HEK293 (cell line): Measurements from ENCODE around the gene MTHFS.

ENCODE experiments used
- EGR2 ChIP-seq: fragments of 450-650 bp; formaldehyde crosslinking; IDR thresholded peaks from 2 replicates; pipeline ENCODE4 v1.5.1; 2016; ENCODE audit warnings: low read depth, missing biosample characterization, missing genetic modification characterization
- KLF10 ChIP-seq: fragments of 450-650 bp; IDR thresholded peaks from 2 replicates; pipeline ENCODE4 v1.5.1; 2018; ENCODE audit warnings: missing biosample characterization, mild to moderate bottlenecking, missing genetic modification characterization
- MYNN ChIP-seq: fragments of 450-650 bp; formaldehyde crosslinking; IDR thresholded peaks from 2 replicates; pipeline ENCODE4 v1.5.1; 2016; ENCODE audit warnings: missing biosample characterization, missing genetic modification characterization, borderline replicate concordance
- SETDB1 ChIP-seq: IDR thresholded peaks from one replicate; pipeline ENCODE4 v1.6.1; 2017; ENCODE audit warnings: mild to moderate bottlenecking, low read length, moderate library complexity, mixed read lengths; ENCODE audit not compliant: insufficient read length
- ZBTB20 ChIP-seq: fragments of 450-650 bp; formaldehyde crosslinking; IDR thresholded peaks from 2 replicates; pipeline ENCODE4 v1.5.1; 2016; ENCODE audit warnings: missing biosample characterization, missing genetic modification characterization
- ZBTB48 ChIP-seq: fragments of 450-650 bp; formaldehyde crosslinking; IDR thresholded peaks from 2 replicates; pipeline ENCODE4 v1.5.1; 2016; ENCODE audit warnings: missing biosample characterization, missing genetic modification characterization
- ZBTB7A ChIP-seq: fragments of 450-650 bp; formaldehyde crosslinking; IDR thresholded peaks from 2 replicates; pipeline ENCODE4 v1.5.1; 2016; ENCODE audit warnings: low read depth, missing biosample characterization, missing genetic modification characterization
- ZFP41 ChIP-seq: fragments of 450-650 bp; formaldehyde crosslinking; IDR thresholded peaks from 2 replicates; pipeline ENCODE4 v1.5.1; 2016; ENCODE audit warnings: missing biosample characterization, missing genetic modification characterization, borderline replicate concordance
- ZNF10 ChIP-seq: fragments of 450-650 bp; formaldehyde crosslinking; IDR thresholded peaks from 2 replicates; pipeline ENCODE4 v1.5.1; 2017; ENCODE audit warnings: missing biosample characterization, missing genetic modification characterization
- ZNF114 ChIP-seq: fragments of 450-650 bp; formaldehyde crosslinking; IDR thresholded peaks from 2 replicates; pipeline ENCODE4 v1.5.0; 2017; ENCODE audit warnings: missing biosample characterization, missing genetic modification characterization
- ZNF2 ChIP-seq: fragments of 450-650 bp; formaldehyde crosslinking; IDR thresholded peaks from 2 replicates; pipeline ENCODE4 v1.5.1; 2016; ENCODE audit warnings: missing biosample characterization, missing genetic modification characterization
- ZNF214 ChIP-seq: fragments of 450-650 bp; formaldehyde crosslinking; IDR thresholded peaks from 2 replicates; pipeline ENCODE4 v1.5.1; 2017; ENCODE audit warnings: missing biosample characterization, mild to moderate bottlenecking, missing genetic modification characterization, borderline replicate concordance
- ZNF248 ChIP-seq: fragments of 450-650 bp; formaldehyde crosslinking; IDR thresholded peaks from 2 replicates; pipeline ENCODE4 v1.5.1; 2017; ENCODE audit warnings: missing biosample characterization, missing genetic modification characterization
- ZNF341 ChIP-seq: fragments of 450-650 bp; formaldehyde crosslinking; IDR thresholded peaks from 2 replicates; pipeline ENCODE4; 2016; ENCODE audit warnings: low read depth, missing biosample characterization, missing genetic modification characterization
- ZNF473 ChIP-seq: fragments of 450-650 bp; formaldehyde crosslinking; IDR thresholded peaks from 2 replicates; pipeline ENCODE4 v1.5.1; 2017; ENCODE audit warnings: missing biosample characterization, missing genetic modification characterization
- ZNF529 ChIP-seq: fragments of 450-650 bp; formaldehyde crosslinking; IDR thresholded peaks from 2 replicates; pipeline ENCODE4 v1.5.1; 2017; ENCODE audit warnings: missing genetic modification characterization, missing biosample characterization; ENCODE audit not compliant: insufficient replicate concordance
- ZNF549 ChIP-seq: fragments of 450-650 bp; IDR thresholded peaks from 2 replicates; pipeline ENCODE4 v1.5.1; 2018; ENCODE audit warnings: missing biosample characterization, missing genetic modification characterization, mild to moderate bottlenecking, inconsistent platforms, moderate library complexity
- ZNF558 ChIP-seq: fragments of 450-650 bp; formaldehyde crosslinking; IDR thresholded peaks from 2 replicates; pipeline ENCODE4 v1.5.1; 2016; ENCODE audit warnings: missing biosample characterization, missing genetic modification characterization
- ZNF610 ChIP-seq: fragments of 450-650 bp; formaldehyde crosslinking; IDR thresholded peaks from 2 replicates; pipeline ENCODE4 v1.5.1; 2016; ENCODE audit warnings: missing biosample characterization, missing genetic modification characterization, borderline replicate concordance
- ZNF654 ChIP-seq: fragments of 450-650 bp; formaldehyde crosslinking; IDR thresholded peaks from 2 replicates; pipeline ENCODE4 v1.5.1; 2016; ENCODE audit warnings: low read depth, missing biosample characterization, missing genetic modification characterization
- ZNF777 ChIP-seq: fragments of 450-650 bp; formaldehyde crosslinking; IDR thresholded peaks from 2 replicates; pipeline ENCODE4 v1.5.1; 2017; ENCODE audit warnings: missing biosample characterization, missing genetic modification characterization, borderline replicate concordance
- TF ChIP-seq, protein P1 (sequence below): fragments of 450-650 bp; formaldehyde crosslinking; IDR thresholded peaks from 2 replicates; pipeline ENCODE4 v1.5.1; 2016; ENCODE audit warnings: missing biosample characterization, missing genetic modification characterization
- TF ChIP-seq, protein P2 (sequence below): fragments of 450-650 bp; formaldehyde crosslinking; IDR thresholded peaks from 2 replicates; pipeline ENCODE4 v1.5.1; 2016; ENCODE audit warnings: missing biosample characterization, missing genetic modification characterization
- TF ChIP-seq, protein P3 (sequence below): fragments of 450-650 bp; formaldehyde crosslinking; IDR thresholded peaks from 2 replicates; pipeline ENCODE4 v1.5.1; 2016; ENCODE audit warnings: missing biosample characterization, missing genetic modification characterization
- TF ChIP-seq, protein P4 (sequence below): fragments of 450-650 bp; formaldehyde crosslinking; IDR thresholded peaks from 2 replicates; pipeline ENCODE4 v1.5.1; 2016; ENCODE audit warnings: missing biosample characterization, missing genetic modification characterization
- TF ChIP-seq, protein P5 (sequence below): sonication (generic); formaldehyde crosslinking; IDR thresholded peaks from 2 replicates; pipeline ENCODE4 v1.8.1; 2022; ENCODE audit warnings: mild to moderate bottlenecking, moderate library complexity, missing genetic modification reagents
- TF ChIP-seq, protein P6 (sequence below): fragments of 450-650 bp; formaldehyde crosslinking; IDR thresholded peaks from 2 replicates; pipeline ENCODE4 v1.5.1; 2016; ENCODE audit warnings: missing biosample characterization, missing genetic modification characterization
- TF ChIP-seq, protein P7 (sequence below): fragments of 450-650 bp; formaldehyde crosslinking; IDR thresholded peaks from 2 replicates; pipeline ENCODE4 v1.5.1; 2016; ENCODE audit warnings: missing biosample characterization, missing genetic modification characterization, low read depth

Gene MTHFS

DNA sequence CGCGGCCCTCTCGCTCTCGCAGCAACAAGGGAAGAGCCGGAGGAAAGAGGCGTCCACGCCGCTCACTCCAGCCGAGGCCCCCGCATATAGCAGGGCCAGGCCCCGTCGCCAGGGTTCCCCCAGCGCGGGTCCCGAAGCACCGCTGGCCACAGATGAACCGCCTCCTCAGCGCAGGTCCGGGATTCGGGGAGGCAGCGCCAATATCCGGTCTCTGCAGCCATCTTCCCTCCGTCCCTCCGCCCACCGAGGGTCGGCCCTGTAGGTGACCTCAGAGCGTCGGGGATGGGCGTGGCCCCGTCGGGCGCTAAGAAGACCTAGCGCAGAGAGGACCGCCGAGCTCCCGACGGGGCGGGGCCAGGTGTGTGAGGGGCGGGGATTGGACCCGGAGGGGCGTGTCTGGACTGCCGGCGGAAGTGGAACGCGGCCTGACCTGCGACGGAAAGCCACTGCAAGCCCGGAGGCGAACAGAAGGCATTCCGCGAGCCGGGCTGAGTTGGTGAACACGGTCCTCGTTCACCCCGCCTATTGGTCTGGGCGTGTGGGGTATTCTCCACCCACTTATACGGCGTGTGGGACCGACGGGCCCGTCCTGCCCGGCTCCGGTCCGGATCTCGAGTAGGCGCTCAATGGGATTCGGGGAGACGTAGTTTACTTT lies 26.8 kb upstream of the MTHFS start (continued):
- TF ChIP-seq, protein P1, sequence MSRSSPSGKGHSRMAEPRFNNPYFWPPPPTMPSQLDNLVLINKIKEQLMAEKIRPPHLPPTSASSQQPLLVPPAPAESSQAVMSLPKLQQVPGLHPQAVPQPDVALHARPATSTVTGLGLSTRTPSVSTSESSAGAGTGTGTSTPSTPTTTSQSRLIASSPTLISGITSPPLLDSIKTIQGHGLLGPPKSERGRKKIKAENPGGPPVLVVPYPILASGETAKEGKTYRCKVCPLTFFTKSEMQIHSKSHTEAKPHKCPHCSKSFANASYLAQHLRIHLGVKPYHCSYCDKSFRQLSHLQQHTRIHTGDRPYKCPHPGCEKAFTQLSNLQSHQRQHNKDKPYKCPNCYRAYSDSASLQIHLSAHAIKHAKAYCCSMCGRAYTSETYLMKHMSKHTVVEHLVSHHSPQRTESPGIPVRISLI: no peak
- TF ChIP-seq KLF10 (tag by site-specific recombination) (no peak; the same call in 1 of the 2 replicates), ZNF558 (no peak), ZNF529 (tag by site-specific recombination) (no peak), ZNF248 (tag by site-specific recombination) (no peak), ZFP41 (tag by site-specific recombination) (no peak), ZNF473 (tag by site-specific recombination) (no peak), MYNN (tag by site-specific recombination) (no peak), ZNF610 (tag by site-specific recombination) (peak; percentile 29; the same call in 1 of the 2 replicates), EGR2 (tag by site-specific recombination) (0 out of 2 replicates have a peak, but pooled peaks have one; percentile 48), ZBTB20 (tag by site-specific recombination) (peak; percentile 79; the same call in 1 of the 2 replicates), ZNF341 (tag by site-specific recombination) (peak; percentile 74), SETDB1 (no peak), ZNF777 (tag by site-specific recombination) (0 out of 2 replicates have a peak, but pooled peaks have one; percentile 6), ZBTB7A (tag by site-specific recombination) (peak; percentile 42; the same call in 1 of the 2 replicates), ZNF114 (no peak), ZNF2 (0 out of 2 replicates have a peak, but pooled peaks have one; percentile 17), ZNF214 (tag by site-specific recombination) (no peak), ZNF549 (no peak), ZNF654 (tag by site-specific recombination) (no peak), ZNF10 (tag by site-specific recombination) (no peak), ZBTB48 (0 out of 2 replicates have a peak, but pooled peaks have one; percentile 13)
- TF ChIP-seq, protein P2, sequence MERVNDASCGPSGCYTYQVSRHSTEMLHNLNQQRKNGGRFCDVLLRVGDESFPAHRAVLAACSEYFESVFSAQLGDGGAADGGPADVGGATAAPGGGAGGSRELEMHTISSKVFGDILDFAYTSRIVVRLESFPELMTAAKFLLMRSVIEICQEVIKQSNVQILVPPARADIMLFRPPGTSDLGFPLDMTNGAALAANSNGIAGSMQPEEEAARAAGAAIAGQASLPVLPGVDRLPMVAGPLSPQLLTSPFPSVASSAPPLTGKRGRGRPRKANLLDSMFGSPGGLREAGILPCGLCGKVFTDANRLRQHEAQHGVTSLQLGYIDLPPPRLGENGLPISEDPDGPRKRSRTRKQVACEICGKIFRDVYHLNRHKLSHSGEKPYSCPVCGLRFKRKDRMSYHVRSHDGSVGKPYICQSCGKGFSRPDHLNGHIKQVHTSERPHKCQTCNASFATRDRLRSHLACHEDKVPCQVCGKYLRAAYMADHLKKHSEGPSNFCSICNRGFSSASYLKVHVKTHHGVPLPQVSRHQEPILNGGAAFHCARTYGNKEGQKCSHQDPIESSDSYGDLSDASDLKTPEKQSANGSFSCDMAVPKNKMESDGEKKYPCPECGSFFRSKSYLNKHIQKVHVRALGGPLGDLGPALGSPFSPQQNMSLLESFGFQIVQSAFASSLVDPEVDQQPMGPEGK (tag by site-specific recombination): no peak; the same call in 1 of the 2 replicates
- TF ChIP-seq, protein P3, sequence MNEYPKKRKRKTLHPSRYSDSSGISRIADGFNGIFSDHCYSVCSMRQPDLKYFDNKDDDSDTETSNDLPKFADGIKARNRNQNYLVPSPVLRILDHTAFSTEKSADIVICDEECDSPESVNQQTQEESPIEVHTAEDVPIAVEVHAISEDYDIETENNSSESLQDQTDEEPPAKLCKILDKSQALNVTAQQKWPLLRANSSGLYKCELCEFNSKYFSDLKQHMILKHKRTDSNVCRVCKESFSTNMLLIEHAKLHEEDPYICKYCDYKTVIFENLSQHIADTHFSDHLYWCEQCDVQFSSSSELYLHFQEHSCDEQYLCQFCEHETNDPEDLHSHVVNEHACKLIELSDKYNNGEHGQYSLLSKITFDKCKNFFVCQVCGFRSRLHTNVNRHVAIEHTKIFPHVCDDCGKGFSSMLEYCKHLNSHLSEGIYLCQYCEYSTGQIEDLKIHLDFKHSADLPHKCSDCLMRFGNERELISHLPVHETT: peak; percentile 27; the same call in 1 of the 2 replicates
- TF ChIP-seq, protein P4, sequence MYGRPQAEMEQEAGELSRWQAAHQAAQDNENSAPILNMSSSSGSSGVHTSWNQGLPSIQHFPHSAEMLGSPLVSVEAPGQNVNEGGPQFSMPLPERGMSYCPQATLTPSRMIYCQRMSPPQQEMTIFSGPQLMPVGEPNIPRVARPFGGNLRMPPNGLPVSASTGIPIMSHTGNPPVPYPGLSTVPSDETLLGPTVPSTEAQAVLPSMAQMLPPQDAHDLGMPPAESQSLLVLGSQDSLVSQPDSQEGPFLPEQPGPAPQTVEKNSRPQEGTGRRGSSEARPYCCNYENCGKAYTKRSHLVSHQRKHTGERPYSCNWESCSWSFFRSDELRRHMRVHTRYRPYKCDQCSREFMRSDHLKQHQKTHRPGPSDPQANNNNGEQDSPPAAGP: peak; percentile 16; the same call in 1 of the 2 replicates
- TF ChIP-seq, protein P5, sequence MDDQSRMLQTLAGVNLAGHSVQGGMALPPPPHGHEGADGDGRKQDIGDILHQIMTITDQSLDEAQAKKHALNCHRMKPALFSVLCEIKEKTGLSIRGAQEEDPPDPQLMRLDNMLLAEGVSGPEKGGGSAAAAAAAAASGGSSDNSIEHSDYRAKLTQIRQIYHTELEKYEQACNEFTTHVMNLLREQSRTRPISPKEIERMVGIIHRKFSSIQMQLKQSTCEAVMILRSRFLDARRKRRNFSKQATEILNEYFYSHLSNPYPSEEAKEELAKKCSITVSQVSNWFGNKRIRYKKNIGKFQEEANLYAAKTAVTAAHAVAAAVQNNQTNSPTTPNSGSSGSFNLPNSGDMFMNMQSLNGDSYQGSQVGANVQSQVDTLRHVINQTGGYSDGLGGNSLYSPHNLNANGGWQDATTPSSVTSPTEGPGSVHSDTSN (CRISPR knock-in tag): peak; percentile 76; the same call in 1 of the 2 replicates
- TF ChIP-seq, protein P6, sequence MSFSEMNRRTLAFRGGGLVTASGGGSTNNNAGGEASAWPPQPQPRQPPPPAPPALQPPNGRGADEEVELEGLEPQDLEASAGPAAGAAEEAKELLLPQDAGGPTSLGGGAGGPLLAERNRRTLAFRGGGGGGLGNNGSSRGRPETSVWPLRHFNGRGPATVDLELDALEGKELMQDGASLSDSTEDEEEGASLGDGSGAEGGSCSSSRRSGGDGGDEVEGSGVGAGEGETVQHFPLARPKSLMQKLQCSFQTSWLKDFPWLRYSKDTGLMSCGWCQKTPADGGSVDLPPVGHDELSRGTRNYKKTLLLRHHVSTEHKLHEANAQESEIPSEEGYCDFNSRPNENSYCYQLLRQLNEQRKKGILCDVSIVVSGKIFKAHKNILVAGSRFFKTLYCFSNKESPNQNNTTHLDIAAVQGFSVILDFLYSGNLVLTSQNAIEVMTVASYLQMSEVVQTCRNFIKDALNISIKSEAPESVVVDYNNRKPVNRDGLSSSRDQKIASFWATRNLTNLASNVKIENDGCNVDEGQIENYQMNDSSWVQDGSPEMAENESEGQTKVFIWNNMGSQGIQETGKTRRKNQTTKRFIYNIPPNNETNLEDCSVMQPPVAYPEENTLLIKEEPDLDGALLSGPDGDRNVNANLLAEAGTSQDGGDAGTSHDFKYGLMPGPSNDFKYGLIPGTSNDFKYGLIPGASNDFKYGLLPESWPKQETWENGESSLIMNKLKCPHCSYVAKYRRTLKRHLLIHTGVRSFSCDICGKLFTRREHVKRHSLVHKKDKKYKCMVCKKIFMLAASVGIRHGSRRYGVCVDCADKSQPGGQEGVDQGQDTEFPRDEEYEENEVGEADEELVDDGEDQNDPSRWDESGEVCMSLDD: no peak; the same call in 1 of the 2 replicates
- TF ChIP-seq, protein P7, sequence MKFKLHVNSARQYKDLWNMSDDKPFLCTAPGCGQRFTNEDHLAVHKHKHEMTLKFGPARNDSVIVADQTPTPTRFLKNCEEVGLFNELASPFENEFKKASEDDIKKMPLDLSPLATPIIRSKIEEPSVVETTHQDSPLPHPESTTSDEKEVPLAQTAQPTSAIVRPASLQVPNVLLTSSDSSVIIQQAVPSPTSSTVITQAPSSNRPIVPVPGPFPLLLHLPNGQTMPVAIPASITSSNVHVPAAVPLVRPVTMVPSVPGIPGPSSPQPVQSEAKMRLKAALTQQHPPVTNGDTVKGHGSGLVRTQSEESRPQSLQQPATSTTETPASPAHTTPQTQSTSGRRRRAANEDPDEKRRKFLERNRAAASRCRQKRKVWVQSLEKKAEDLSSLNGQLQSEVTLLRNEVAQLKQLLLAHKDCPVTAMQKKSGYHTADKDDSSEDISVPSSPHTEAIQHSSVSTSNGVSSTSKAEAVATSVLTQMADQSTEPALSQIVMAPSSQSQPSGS (tag by site-specific recombination): no peak
